Lower leg skin (tissue), 4 donors: ENCODE measurements around the gene CCDC93. TPM values are rescaled to one million over a fixed set of nuclear protein-coding genes. Genes with fewer than 3 reads are reported as not detected.

Experiments
- DNase-seq, 2 donors: peaks; one replicate each; pipeline ENCODE4 v3.0.0-alpha.2; 2019; ENCODE audit warnings: low spot score in 2 of 2
- H3K4me3 ChIP-seq: fragments of 200-600 bp; sonication (generic); 2 replicates; pipeline ENCODE4 v1.5.1; 2017; ENCODE audit warnings: mild to moderate bottlenecking, low read depth; ENCODE audit not compliant: poor library complexity, severe bottlenecking
- POLR2A ChIP-seq, 2 donors: fragments of 450-650 bp; IDR thresholded peaks; one replicate each; pipeline ENCODE4 v1.6.1; 2016 to 2017; ENCODE audit warnings: antibody characterized with exemption in 2 of 2, mild to moderate bottlenecking in 1 of 2, moderate library complexity in 1 of 2
- WGBS, 2 donors: methylation state at CpG; one replicate each; pipeline ENCODE4 v1.1.5; 2018; 5-methylcytosine and 5-hydroxymethylcytosine counted together
- intact Hi-C: fragments of 100-400 bp; cut with DNase I; formaldehyde crosslinking; loops from one replicate; pipeline ENCODE4 v1.15.0; 2023; ENCODE audit warnings: low total_unique reads
- total RNA-seq, 4 donors: library from RNA; depleted of rRNA; stranded (reverse); fragments of >200 nt; gene quantifications; one replicate each; pipeline ENCODE4 v1.1.0, GENCODE V29; 2016
- TF ChIP-seq, protein P1 (sequence below), 3 donors: fragments of 450-650 bp; IDR thresholded peaks; one replicate each; pipeline ENCODE4 v1.5.1; 2016; ENCODE audit warnings: antibody characterized with exemption in 3 of 3, mild to moderate bottlenecking in 3 of 3, moderate library complexity in 2 of 3

The CCDC93 gene
- total RNA-seq, 4 donors from 2014 or later: 11.8 to 26.2 (median 20.0) TPM

DNA sequence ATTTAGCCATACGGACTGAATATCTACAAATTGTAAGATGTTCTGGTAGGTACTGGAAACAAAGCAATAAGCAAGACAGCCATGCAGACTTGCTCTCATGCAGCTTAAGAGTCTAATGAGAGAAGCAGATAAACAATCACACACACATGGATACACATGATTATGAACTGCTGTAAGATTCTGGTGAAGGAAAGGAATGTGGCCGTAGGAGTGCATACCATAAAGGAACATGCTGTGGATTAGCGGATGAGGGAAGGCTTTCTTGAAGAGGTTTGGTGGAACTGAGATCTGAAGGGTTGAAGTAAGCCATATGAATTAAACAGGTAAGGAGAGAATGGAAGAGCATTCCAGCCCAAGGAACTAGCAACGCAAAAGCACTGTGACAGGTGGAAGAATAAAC lies 13.8 kb downstream of the CCDC93 start:
- no peak for TF ChIP-seq POLR2A (IDR thresholded peaks at IDR 0.05)
- TF ChIP-seq, protein P1, sequence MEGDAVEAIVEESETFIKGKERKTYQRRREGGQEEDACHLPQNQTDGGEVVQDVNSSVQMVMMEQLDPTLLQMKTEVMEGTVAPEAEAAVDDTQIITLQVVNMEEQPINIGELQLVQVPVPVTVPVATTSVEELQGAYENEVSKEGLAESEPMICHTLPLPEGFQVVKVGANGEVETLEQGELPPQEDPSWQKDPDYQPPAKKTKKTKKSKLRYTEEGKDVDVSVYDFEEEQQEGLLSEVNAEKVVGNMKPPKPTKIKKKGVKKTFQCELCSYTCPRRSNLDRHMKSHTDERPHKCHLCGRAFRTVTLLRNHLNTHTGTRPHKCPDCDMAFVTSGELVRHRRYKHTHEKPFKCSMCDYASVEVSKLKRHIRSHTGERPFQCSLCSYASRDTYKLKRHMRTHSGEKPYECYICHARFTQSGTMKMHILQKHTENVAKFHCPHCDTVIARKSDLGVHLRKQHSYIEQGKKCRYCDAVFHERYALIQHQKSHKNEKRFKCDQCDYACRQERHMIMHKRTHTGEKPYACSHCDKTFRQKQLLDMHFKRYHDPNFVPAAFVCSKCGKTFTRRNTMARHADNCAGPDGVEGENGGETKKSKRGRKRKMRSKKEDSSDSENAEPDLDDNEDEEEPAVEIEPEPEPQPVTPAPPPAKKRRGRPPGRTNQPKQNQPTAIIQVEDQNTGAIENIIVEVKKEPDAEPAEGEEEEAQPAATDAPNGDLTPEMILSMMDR (IDR thresholded peaks at IDR 0.05): no peak
- intact Hi-C loops: no loop called here
- 82 to 92% methylated on average over 4 of the region's 4 CpGs for WGBS, 2 donors
- no peak for DNase-seq
- H3K4me3 ChIP-seq: no peak overlapping the region

DNA sequence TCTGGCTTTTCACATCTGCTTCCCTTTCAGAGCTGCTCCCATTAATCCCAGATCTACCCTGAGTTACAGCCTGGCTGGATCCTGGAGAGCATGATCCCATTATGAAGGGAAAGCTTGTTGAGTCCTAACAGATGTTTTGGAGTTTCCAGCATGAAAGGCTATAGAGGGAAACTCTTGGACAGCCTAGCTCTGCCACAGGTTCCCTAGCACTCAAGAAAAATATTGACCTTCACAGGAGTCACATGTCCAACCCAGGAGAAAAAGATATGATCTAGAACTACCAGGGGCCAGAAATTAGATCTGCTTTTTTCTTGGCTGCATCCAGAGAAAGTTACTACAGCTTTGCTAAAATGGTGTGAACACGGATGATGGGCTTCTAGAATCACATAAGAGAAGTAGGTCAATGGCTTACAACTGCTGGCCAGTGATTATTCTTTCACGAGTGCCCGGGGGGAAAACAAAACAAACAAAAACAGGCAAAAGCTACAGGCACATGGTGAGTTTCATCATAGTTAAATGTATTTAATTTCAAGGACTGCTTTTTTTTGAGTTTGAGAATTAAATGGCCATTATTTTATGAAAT lies 15.9 kb downstream of the CCDC93 start:
- 67 to 71% methylated on average over 3 of the region's 3 CpGs for WGBS, 2 donors
- intact Hi-C loops: loop anchor here (10.0 kb wide), 1 partner anchor 163 kb away; no protein-coding TSS in a partner anchor
- DNase-seq: no peak
- TF ChIP-seq, protein P1 (IDR thresholded peaks at IDR 0.05): no peak
- no peak for TF ChIP-seq POLR2A (IDR thresholded peaks at IDR 0.05)
- H3K4me3 ChIP-seq: no peak overlapping the region

GRCh38 chr2:117996525-117996924 lies 17.3 kb downstream of the CCDC93 start:
- H3K4me3 ChIP-seq: no peak overlapping the region
- WGBS, 2 donors: 89 to 91% methylated on average over 3 of the region's 3 CpGs
- intact Hi-C loops: loop anchor here (10.0 kb wide), 1 partner anchor 162 kb away; no protein-coding TSS in a partner anchor
- TF ChIP-seq, protein P1 (IDR thresholded peaks at IDR 0.05): no peak
- no peak for TF ChIP-seq POLR2A (IDR thresholded peaks at IDR 0.05)
- no peak for DNase-seq

DNA sequence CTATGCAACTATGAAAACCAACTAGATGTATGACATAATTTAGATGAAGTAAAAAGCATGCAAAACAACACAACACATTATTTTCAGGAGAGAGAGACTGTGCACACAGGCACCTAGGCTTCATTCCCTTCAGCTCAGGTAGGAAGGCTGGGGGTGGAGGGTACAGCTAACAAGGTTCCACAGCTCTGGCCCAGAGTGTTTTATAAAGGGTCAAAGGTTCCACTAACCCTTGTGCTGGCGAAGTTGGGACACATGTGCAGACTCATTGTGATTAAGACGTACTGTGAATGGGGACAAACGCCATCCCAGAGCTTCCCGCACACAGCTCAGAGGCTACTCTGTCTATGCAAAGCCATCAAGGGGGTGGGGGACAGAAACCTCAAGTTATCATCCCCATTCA lies 19.1 kb downstream of the CCDC93 start:
- no peak overlapping the region for H3K4me3 ChIP-seq
- no peak for TF ChIP-seq POLR2A (IDR thresholded peaks at IDR 0.05)
- TF ChIP-seq, protein P1 (IDR thresholded peaks at IDR 0.05): no peak
- 73 to 85% methylated on average over 4 of the region's 4 CpGs for WGBS, 2 donors
- no peak for DNase-seq
- intact Hi-C loops: loop anchor here (10.0 kb wide), 1 partner anchor 160 kb away; no protein-coding TSS in a partner anchor

DNA sequence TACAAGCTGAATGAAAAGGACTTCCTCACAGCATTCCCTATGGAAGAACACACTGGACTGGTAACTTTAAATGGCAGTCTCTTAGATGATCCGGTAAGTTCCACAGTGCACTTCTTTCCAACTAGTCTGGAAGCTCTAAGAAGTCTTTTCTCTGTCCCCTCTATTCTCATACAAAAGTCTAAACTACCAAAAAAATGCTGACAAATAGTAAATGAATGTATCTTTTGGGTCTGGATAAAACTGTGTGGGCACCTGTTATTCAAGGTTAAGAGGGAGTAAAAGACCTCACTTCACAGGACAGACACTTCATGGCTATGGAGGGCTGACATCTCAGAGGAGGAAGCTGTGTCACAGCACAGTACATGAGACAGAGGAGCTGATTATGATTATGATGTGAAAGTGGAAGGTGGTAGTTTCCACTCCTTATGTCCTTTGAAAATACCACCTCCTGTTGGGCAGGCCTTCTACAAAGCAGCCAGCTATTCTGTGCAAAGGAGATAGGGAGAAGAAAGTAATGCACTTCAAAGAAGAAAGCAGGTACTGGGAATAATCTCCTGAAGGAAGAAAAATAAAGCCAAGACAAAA lies 23.9 kb downstream of the CCDC93 start:
- intact Hi-C loops: loop anchor here (10.0 kb wide), 1 partner anchor 155 kb away; no protein-coding TSS in a partner anchor
- no peak overlapping the region for H3K4me3 ChIP-seq
- no peak for TF ChIP-seq POLR2A (IDR thresholded peaks at IDR 0.05)
- TF ChIP-seq, protein P1 (IDR thresholded peaks at IDR 0.05): no peak
- WGBS, 2 donors: 96 to 100% methylated on average over 1 of the region's 1 CpG
- DNase-seq: no peak
